Fibroblast of villous mesenchyme (primary cell): Measurements from ENCODE around the gene VPS37B. TPM values are rescaled to one million over a fixed set of nuclear protein-coding genes. Genes with fewer than 3 reads are reported as not detected.

Experiments
- DNase-seq: peaks from one replicate; pipeline ENCODE4 v3.0.0-alpha.2; 2010; ENCODE audit warnings: low read depth
- H3K4me3 ChIP-seq: 2 replicates; pipeline ENCODE4 v1.5.1; 2011; ENCODE audit warnings: low read depth, mild to moderate bottlenecking, low read length
- CTCF ChIP-seq: IDR thresholded peaks from 2 replicates; pipeline ENCODE4 v1.5.1; 2012; ENCODE audit warnings: low read depth, mild to moderate bottlenecking, low read length; ENCODE audit not compliant: insufficient read depth
- total RNA-seq: library from RNA; depleted of rRNA; stranded (reverse); fragments of >200 nt; gene quantifications from 2 replicates; pipeline ENCODE4 v1.2.3, GENCODE V29; 2012

VPS37B gene
- total RNA-seq, 1 donor = 21.2 TPM

DNA sequence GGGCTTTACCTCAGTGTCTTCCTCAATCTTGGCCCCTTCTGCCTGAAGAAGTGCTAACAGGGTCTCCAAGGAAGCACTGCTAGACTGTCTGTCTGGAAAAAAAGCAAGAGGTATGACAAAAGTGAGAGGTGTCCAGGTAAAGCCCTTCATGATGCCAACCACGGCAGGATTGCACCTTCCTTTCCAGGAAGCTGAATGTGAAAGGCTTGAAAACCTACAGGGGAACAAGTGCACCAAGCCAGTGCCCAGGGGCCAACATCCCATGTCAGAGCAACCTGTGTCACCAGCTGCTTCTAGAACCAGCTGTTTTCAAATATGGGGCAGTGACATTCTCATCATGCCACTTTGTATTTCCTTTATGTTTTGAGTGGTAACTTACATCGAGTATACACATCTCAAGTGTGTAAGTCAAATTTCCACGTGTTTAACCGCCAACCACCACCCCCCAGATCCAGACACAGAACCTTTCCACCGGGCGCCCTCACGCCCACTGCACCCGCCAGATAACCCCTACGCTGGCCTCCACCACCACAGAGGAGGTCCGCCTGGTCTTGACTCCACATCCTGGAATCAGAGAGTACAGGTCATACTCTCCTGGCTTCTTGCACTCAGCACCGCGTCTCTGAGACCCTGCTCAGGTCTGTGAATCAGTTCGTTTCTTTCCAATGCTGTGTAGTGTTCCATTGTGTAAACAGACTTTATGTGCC lies 27.3 kb downstream of the VPS37B start:
- no peak for DNase-seq
- no peak for TF ChIP-seq CTCF
- no peak overlapping the region for H3K4me3 ChIP-seq

- no peak overlapping the region for H3K4me3 ChIP-seq
- peak; percentile 41 for TF ChIP-seq CTCF
- DNase-seq = peak; percentile 78
Observed at GRCh38 chr12:122867691-122868461, 28.0 kb downstream of the VPS37B start.

DNA sequence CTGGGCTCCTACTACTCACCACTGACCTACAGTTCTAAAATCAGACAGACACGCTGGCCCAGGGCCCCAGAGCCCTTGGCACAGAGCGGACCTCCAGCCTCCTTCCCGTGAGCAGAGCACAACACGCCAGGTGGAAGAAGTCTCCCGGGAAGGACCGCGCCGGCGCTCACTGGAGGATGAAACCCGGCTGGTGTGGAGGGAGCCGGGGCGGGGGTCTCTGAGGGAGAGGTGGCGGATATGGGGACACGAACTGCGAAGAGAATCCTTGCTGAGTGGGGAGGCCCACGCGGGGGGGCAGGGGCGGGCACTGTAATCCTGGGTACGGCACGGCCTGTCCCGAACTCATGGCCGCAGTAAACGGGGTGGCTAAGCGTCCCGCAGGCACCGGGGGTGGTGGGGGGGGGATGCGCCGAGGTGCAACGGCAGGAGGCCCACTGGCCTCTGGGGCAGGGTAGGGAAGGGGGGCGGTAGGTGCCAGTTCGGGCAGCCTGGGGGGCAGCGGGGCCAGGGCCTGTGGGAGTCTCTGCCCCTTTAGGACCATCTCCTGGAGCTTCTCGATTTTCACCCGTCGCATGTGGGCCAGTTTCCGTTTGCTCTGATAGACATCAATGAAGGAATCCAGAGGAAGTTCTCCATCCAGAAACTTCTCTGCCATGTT lies 28.8 kb downstream of the VPS37B start:
- no peak for TF ChIP-seq CTCF
- H3K4me3 ChIP-seq = no peak overlapping the region
- DNase-seq = no peak

DNA sequence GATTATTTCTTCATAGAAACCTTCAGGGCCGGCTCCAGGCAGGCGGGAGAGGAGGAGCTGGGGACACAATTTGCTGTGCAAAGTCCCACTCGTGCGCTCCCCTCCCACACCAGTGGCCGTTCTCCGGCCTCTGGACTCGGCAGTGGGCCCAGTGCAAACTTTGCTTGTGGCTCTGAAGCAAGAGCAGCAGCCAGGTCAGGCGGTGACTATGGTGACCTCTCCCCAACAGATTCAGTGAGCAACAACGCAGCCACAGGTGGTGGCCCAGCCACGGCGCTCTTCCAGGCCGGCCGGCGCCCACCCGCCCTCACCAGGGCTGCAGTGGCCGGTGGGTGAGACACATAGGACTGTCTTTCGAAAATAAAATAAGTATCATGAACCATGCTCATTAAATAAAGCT lies 29.5 kb downstream of the VPS37B start:
- H3K4me3 ChIP-seq = no peak overlapping the region
- DNase-seq = no peak
- no peak for TF ChIP-seq CTCF

- TF ChIP-seq CTCF = no peak
Observed at GRCh38 chr12:122865268-122866231, 30.4 kb downstream of the VPS37B start.

DNA sequence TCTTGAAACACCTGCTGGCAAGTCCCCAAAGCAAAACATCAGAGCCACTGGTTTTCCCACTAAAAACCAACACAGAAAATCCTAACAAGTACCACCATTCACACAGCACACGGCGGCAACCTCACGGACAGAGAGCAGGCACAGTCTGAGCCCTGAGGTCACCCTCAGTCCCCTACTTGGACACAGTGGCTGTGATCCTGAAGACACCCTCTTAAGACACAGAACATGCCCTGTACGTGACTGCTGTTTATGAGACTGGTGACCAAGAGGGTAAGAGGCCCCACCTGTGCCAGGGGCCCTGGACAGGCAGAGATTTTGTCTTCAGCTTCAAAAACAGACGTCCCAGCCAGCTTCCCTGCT lies 31.1 kb downstream of the VPS37B start:
- DNase-seq = no peak
- TF ChIP-seq CTCF = no peak
- H3K4me3 ChIP-seq = no peak overlapping the region

More at GRCh38 chr12:122865268-122866231, 30.4 kb downstream of the VPS37B start:
- no peak overlapping the region for H3K4me3 ChIP-seq
- DNase-seq = no peak
